CD14-positive monocyte (primary cell): ENCODE measurements around the gene C4B. TPM values are rescaled to one million over a fixed set of nuclear protein-coding genes. Genes with fewer than 3 reads are reported as not detected.

Experiments used
- DNase-seq, 3 donors: peaks; one replicate each; pipeline ENCODE4 v3.0.0-alpha.2; 2011 to 2022
- H2AFZ ChIP-seq: 2 replicates; pipeline ENCODE4 v1.6.0; 2012; ENCODE audit warnings: mild to moderate bottlenecking, low read depth, low read length, inconsistent platforms; ENCODE audit not compliant: insufficient read depth, poor library complexity, severe bottlenecking
- H3K27ac ChIP-seq, 2 donors: 1 replicate in 1 of 2; 2 replicates in 1 of 2; pipeline ENCODE4 v1.5.1; 2012 to 2013; ENCODE audit warnings: low read length in 2 of 2, control low read depth in 1 of 2, inconsistent platforms in 1 of 2, low read depth in 1 of 2, mild to moderate bottlenecking in 1 of 2
- H3K27me3 ChIP-seq, 2 donors: one replicate each; pipeline versions ENCODE4 v1.6.0 to v1.6.1; 2011 to 2013; ENCODE audit warnings: low read length in 2 of 2; ENCODE audit not compliant: control insufficient read depth in 2 of 2, insufficient read depth in 2 of 2
- H3K36me3 ChIP-seq, 2 donors: replicated peaks in 1 of 2; 1 replicate in 1 of 2; 2 replicates in 1 of 2; pipeline versions ENCODE4 v1.5.1 to v1.6.1; 2012 to 2013; ENCODE audit warnings: low read length in 2 of 2, control low read depth in 1 of 2, inconsistent platforms in 1 of 2, mild to moderate bottlenecking in 1 of 2; ENCODE audit not compliant: insufficient read depth in 2 of 2, control insufficient read depth in 1 of 2
- H3K4me1 ChIP-seq, 2 donors: 1 replicate in 1 of 2; 2 replicates in 1 of 2; pipeline versions ENCODE4 v1.5.1 to v1.6.1; 2012 to 2013; ENCODE audit warnings: low read length in 2 of 2, control low read depth in 1 of 2, inconsistent platforms in 1 of 2, mild to moderate bottlenecking in 1 of 2, moderate library complexity in 1 of 2; ENCODE audit not compliant: insufficient read depth in 2 of 2, control insufficient read depth in 1 of 2
- H3K4me2 ChIP-seq: replicated peaks from 2 replicates; pipeline ENCODE3; 2012; ENCODE audit warnings: low read length, moderate library complexity, mild to moderate bottlenecking; ENCODE audit not compliant: poor library complexity, severe bottlenecking; ENCODE audit errors: extremely low read depth
- H3K4me3 ChIP-seq, 3 experiments: fragments of 200-600 bp in 1 of 3; sonication (generic) in 1 of 3; replicated peaks in 1 of 3; 1 replicate in 2 of 3; 2 replicates in 1 of 3; pipeline ENCODE4 v1.5.1; 2011 to 2013; ENCODE audit warnings: low read length in 3 of 3, mild to moderate bottlenecking in 3 of 3, control low read depth in 2 of 3, low read depth in 2 of 3, inconsistent platforms in 1 of 3, moderate library complexity in 1 of 3
- H3K79me2 ChIP-seq: 2 replicates; pipeline ENCODE4 v1.6.0; 2012; ENCODE audit warnings: mild to moderate bottlenecking, control low read depth, inconsistent platforms, low read length, moderate library complexity; ENCODE audit not compliant: insufficient read depth
- H3K9ac ChIP-seq: 2 replicates; pipeline ENCODE4 v1.6.0; 2017; ENCODE audit warnings: low read length, mild to moderate bottlenecking; ENCODE audit not compliant: insufficient read depth, poor library complexity, severe bottlenecking
- H3K9me3 ChIP-seq, 2 donors: replicated peaks in 1 of 2; 1 replicate in 1 of 2; 2 replicates in 1 of 2; pipeline versions ENCODE4 v1.5.1 to v1.6.1; 2012 to 2013; ENCODE audit warnings: low read length in 2 of 2, control low read depth in 1 of 2; ENCODE audit not compliant: control insufficient read depth in 1 of 2, insufficient read depth in 1 of 2
- H4K20me1 ChIP-seq: 2 replicates; pipeline ENCODE4 v1.6.0; 2012; ENCODE audit warnings: mild to moderate bottlenecking, low read length, control low read depth, moderate library complexity; ENCODE audit not compliant: insufficient read depth
- H3K27ac Mint-ChIP-seq, 7 donors: one replicate each; pipeline ENCODE4 v1.8.0; 2020; ENCODE audit warnings: mild to moderate bottlenecking in 7 of 7, mixed read lengths in 7 of 7, moderate library complexity in 6 of 7, inconsistent platforms in 2 of 7
- H3K27me3 Mint-ChIP-seq, 3 donors: one replicate each; pipeline ENCODE4 v1.8.0; 2021 to 2022; ENCODE audit warnings: low read depth in 3 of 3, mild to moderate bottlenecking in 3 of 3, mixed read lengths in 3 of 3, moderate library complexity in 3 of 3, inconsistent platforms in 1 of 3
- H3K36me3 Mint-ChIP-seq, 2 donors: one replicate each; pipeline ENCODE4 v1.8.0; 2020; ENCODE audit warnings: mixed read lengths in 2 of 2, inconsistent platforms in 1 of 2, mild to moderate bottlenecking in 1 of 2
- H3K4me1 Mint-ChIP-seq: one replicate; pipeline ENCODE4 v1.8.0; 2020; ENCODE audit warnings: mild to moderate bottlenecking, mixed read lengths
- H3K4me3 Mint-ChIP-seq, 2 donors: one replicate each; pipeline ENCODE4 v1.8.0; 2020; ENCODE audit warnings: mild to moderate bottlenecking in 2 of 2, mixed read lengths in 2 of 2, moderate library complexity in 1 of 2
- H3K9me3 Mint-ChIP-seq, 7 donors: one replicate each; pipeline ENCODE4 v1.8.0; 2020 to 2022; ENCODE audit warnings: mixed read lengths in 7 of 7, mild to moderate bottlenecking in 6 of 7, moderate library complexity in 6 of 7, inconsistent platforms in 2 of 7
- CTCF ChIP-seq: fragments of 200-600 bp; IDR thresholded peaks from one replicate; pipeline ENCODE4 v1.8.0; 2022; ENCODE audit warnings: antibody characterized with exemption, mild to moderate bottlenecking
- WGBS: methylation state at CpG from one replicate; pipeline ENCODE4 v1.1.5; 2013; ENCODE audit warnings: missing lambda C conversion rate; ENCODE audit not compliant: insufficient coverage; 5-methylcytosine and 5-hydroxymethylcytosine counted together
- intact Hi-C, 2 donors: fragments of 100-400 bp; cut with micrococcal nuclease; formaldehyde crosslinking; loops; one replicate each; pipeline versions ENCODE4 v1.15.0 to v1.15.1; 2023
- polyA plus RNA-seq, 3 donors: library from polyadenylated mRNA; depleted of rRNA in 1 of 3; unstranded in 2 of 3; stranded (reverse) in 1 of 3; fragments of 300-500 nt in 2 of 3; fragments of >200 nt in 1 of 3; fragmentation: Illumina TruSeq in 2 of 3; gene quantifications; 1 replicate in 2 of 3; 2 replicates in 1 of 3; pipeline ENCODE4 v1.2.3, GENCODE V29; 2012 to 2021

C4B gene
- polyA plus RNA-seq, 3 donors = 0.18 to 11.6 TPM; not detected in 1

GRCh38 chr6:31966506-31966905 lies 48.1 kb upstream of the C4B start:
- WGBS = 98% methylated on average over 6 of the region's 7 CpGs
- no peaks in the 10 kb centered on the region for H3K27me3 ChIP-seq
- Mint-ChIP-seq H3K9me3 (no peaks in the 10 kb centered on the region), H3K36me3 (peaks cover 84 to 86% of the 10 kb centered on the region in 2 donors), H3K4me1 (peaks cover 15% of the 10 kb centered on the region), H3K27me3 (peaks cover 0 to 1% (median 0%) of the 10 kb centered on the region in 3 donors), H3K27ac (peak overlapping the region in 1 of 7 donors; percentile 21), H3K4me3 (no peak overlapping the region)
- H3K4me2 ChIP-seq = no peak overlapping the region
- peaks cover 8 to 12% of the 10 kb centered on the region in 2 donors for H3K4me1 ChIP-seq
- no peaks in the 10 kb centered on the region for H4K20me1 ChIP-seq
- no peak overlapping the region for H3K27ac ChIP-seq
- intact Hi-C loops = no loop called here
- TF ChIP-seq CTCF = no peak
- no peak overlapping the region for H2AFZ ChIP-seq
- no peak for DNase-seq
- H3K9ac ChIP-seq = no peak overlapping the region
- peaks cover 11% of the 10 kb centered on the region for H3K79me2 ChIP-seq
- peaks cover 85 to 92% of the 10 kb centered on the region in 2 donors for H3K36me3 ChIP-seq
- H3K9me3 ChIP-seq = no peaks in the 10 kb centered on the region
- H3K4me3 ChIP-seq = no peak overlapping the region

DNA sequence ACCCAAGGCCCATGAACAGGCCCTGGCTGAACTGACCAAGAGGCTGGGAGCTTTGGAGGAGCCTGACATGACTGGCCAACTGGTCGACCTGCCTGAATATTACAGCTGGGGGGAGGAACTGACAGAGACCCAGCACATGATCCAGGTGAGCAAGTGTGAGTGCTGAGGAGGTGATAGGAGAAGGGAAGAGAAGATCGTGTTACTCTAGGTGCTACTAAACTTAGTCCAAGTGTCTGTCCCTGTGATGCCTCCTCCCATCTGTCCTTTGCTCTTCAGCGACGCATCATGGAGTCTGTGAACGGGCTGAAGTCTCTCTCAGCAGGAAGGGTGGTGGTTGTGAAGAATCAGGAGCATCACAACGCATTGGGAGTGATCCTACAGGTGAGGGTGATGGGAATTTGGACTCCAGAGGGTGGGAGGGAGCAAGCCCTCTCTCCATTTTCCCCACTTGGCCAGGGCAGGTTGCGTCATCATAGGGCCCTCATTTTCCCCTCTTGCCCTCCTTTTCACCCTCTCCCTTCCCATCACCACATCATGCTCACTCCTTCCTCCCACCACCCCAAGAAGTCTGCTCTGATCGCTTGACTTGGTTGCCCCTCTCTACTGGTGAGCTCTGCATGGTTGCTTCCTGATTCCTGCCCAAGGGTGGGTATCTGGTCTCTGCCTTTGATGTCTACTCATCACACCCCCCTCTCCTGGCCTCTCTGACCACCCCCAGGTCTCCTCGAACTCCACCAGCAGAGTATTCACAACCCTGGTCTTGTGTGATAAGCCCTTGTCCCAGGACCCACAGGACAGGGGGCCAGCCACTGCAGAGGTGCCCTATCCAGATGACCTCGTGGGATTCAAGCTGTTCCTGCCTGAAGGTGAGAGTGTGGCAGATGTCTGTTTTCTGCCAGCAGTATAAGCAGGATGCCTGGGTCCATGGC lies 47.3 kb upstream of the C4B start:
- DNase-seq = no peak
- Histone ChIP-seq H3K4me3 (no peak overlapping the region), H4K20me1 (no peaks in the 10 kb centered on the region), H2AFZ (no peak overlapping the region), H3K4me2 (no peak overlapping the region), H3K79me2 (peaks cover 12% of the 10 kb centered on the region), H3K36me3 (peaks cover 77 to 85% of the 10 kb centered on the region in 2 donors), H3K9ac (no peak overlapping the region), H3K9me3 (no peaks in the 10 kb centered on the region), H3K27me3 (no peaks in the 10 kb centered on the region), H3K27ac (peak overlapping the region in 1 of 2 donors; percentile 26), H3K4me1 (peaks cover 10 to 15% of the 10 kb centered on the region in 2 donors)
- WGBS = 89% methylated on average over 5 of the region's 10 CpGs
- Mint-ChIP-seq H3K4me3 (no peak overlapping the region), H3K27me3 (peaks cover 0 to 2% (median 1%) of the 10 kb centered on the region in 3 donors), H3K4me1 (peaks cover 18% of the 10 kb centered on the region), H3K9me3 (no peaks in the 10 kb centered on the region), H3K27ac (peak overlapping the region in 6 of 7 donors; percentile 19 to 79 (median 55)), H3K36me3 (peaks cover 77 to 79% of the 10 kb centered on the region in 2 donors)
- intact Hi-C loops = no loop called here
- no peak for TF ChIP-seq CTCF
